GM12878 (cell line): ENCODE measurements around the gene PRKCE. TPM values are rescaled to one million over a fixed set of nuclear protein-coding genes. Genes with fewer than 3 reads are reported as not detected.

Source experiments
- ATAC-seq: fragments of 200-7000 bp; cut with Tn5 transposase; 3 replicates; pipeline ENCODE4 v1.9.1; 2020; ENCODE audit warnings: mild to moderate bottlenecking, moderate library complexity
- BruUV-seq: library from RNA; stranded (reverse); fragments of 400-500 nt; replicated peaks from 2 replicates; lab custom pipeline; 2021; lab: Mats Ljungman, UMichigan
- CTCF ChIA-PET: fragments of 300-600 bp; sonication (Branson Sonifier 250); formaldehyde crosslinking; extraction: SDS; loops from one replicate; lab custom pipeline; 2021; ENCODE audit warnings: inconsistent platforms; lab: Yijun Ruan, JAX
- POLR2A ChIA-PET: fragments of 350-600 bp; formaldehyde crosslinking; extraction: SDS; loops from one replicate; lab custom pipeline; 2021; ENCODE audit warnings: inconsistent platforms; lab: Charles Lee
- RAD21 ChIA-PET: fragments of 300-600 bp; sonication (Branson Sonifier 250); formaldehyde crosslinking; loops from one replicate; lab custom pipeline; 2023; ENCODE audit warnings: antibody characterized with exemption; ENCODE audit not compliant: unreplicated experiment; lab: Charles Lee
- SMC1A ChIA-PET: fragments of 300-600 bp; sonication (Branson Sonifier 250); formaldehyde crosslinking; loops from one replicate; lab custom pipeline; 2023; ENCODE audit not compliant: unreplicated experiment, uncharacterized antibody; lab: Charles Lee
- DNase-seq: peaks from one replicate; pipeline ENCODE4 v3.0.0-alpha.2; 2011; ENCODE audit warnings: low read depth, low spot score
- FAIRE-seq: peaks from 3 replicates; lab custom pipeline; 2011; peaks lifted over from hg19 to GRCh38; lab: Jason Lieb, UNC
- H2AFZ ChIP-seq: 2 replicates; pipeline ENCODE4 v1.6.0; 2011; ENCODE audit warnings: low read depth, low read length, control low read depth; ENCODE audit not compliant: control insufficient read depth
- H3K27ac ChIP-seq: 2 replicates; pipeline ENCODE4 v1.5.1; 2011; ENCODE audit warnings: control low read depth; ENCODE audit not compliant: control insufficient read depth, insufficient read depth
- H3K27me3 ChIP-seq, 2 experiments: replicated peaks in 1 of 2; 2 replicates each; pipeline versions ENCODE4 v1.6.0 to v1.6.1; 2011; ENCODE audit warnings: low read length in 1 of 2; ENCODE audit not compliant: control insufficient read depth in 2 of 2, insufficient read depth in 2 of 2
- H3K36me3 ChIP-seq, 2 experiments: 2 replicates each; pipeline ENCODE4 v1.5.1; 2011; ENCODE audit warnings: low read length in 1 of 2; ENCODE audit not compliant: control insufficient read depth in 2 of 2, insufficient read depth in 2 of 2
- H3K4me1 ChIP-seq: 2 replicates; pipeline ENCODE4 v1.6.1; 2011; ENCODE audit warnings: mild to moderate bottlenecking, low read length, moderate library complexity, mixed read lengths; ENCODE audit not compliant: control insufficient read depth, insufficient read depth
- H3K4me2 ChIP-seq: 2 replicates; pipeline ENCODE4 v1.6.0; 2011; ENCODE audit warnings: control low read depth; ENCODE audit not compliant: control insufficient read depth, insufficient read depth
- H3K4me3 ChIP-seq: fragments of 200-600 bp; sonication (generic); 2 replicates; pipeline ENCODE4 v1.5.1; 2016
- H3K79me2 ChIP-seq: 2 replicates; pipeline ENCODE4 v1.6.0; 2011; ENCODE audit warnings: low read length; ENCODE audit not compliant: control insufficient read depth, insufficient read depth
- H3K9ac ChIP-seq: 2 replicates; pipeline ENCODE4 v1.8.0; 2011; ENCODE audit warnings: low read length, control low read depth, mixed read lengths; ENCODE audit not compliant: control insufficient read depth, insufficient read depth
- H3K9me3 ChIP-seq: replicated peaks from 3 replicates; pipeline ENCODE4 v1.5.1; 2011; ENCODE audit warnings: mild to moderate bottlenecking, low read length; ENCODE audit not compliant: control insufficient read depth, insufficient read depth
- H4K20me1 ChIP-seq: 2 replicates; pipeline ENCODE4 v1.6.0; 2011; ENCODE audit not compliant: control insufficient read depth, insufficient read depth
- BHLHE40 ChIP-seq, 2 experiments: fragments of 450-650 bp in 1 of 2; IDR thresholded peaks; 2 replicates each; pipeline ENCODE4 v1.6.1; 2011 to 2017; ENCODE audit warnings: low read depth in 2 of 2, borderline replicate concordance in 1 of 2, improper control_type of control experiment in 1 of 2, low read length in 1 of 2, mild to moderate bottlenecking in 1 of 2
- CBX3 ChIP-seq: fragments of 200-600 bp; sonication (generic); IDR thresholded peaks from 2 replicates; pipeline ENCODE4 v1.6.1; 2016; ENCODE audit warnings: low read depth, borderline replicate concordance
- KLF5 ChIP-seq: fragments of 450-650 bp; IDR thresholded peaks from 2 replicates; pipeline ENCODE4 v1.6.1; 2014; ENCODE audit warnings: mild to moderate bottlenecking; ENCODE audit not compliant: partially characterized antibody
- LARP7 ChIP-seq: fragments of 450-650 bp; IDR thresholded peaks from 2 replicates; pipeline ENCODE4 v1.6.1; 2017; ENCODE audit warnings: mild to moderate bottlenecking
- NBN ChIP-seq: fragments of 450-650 bp; IDR thresholded peaks from 2 replicates; pipeline ENCODE4 v1.6.1; 2016
- PAX5 ChIP-seq: IDR thresholded peaks from 2 replicates; pipeline ENCODE4 v1.6.1; 2011; ENCODE audit warnings: low read depth, low read length, borderline replicate concordance
- SUPT20H ChIP-seq: IDR thresholded peaks from 2 replicates; pipeline ENCODE4 v1.6.1; 2011; ENCODE audit warnings: low read depth, mild to moderate bottlenecking, low read length, moderate library complexity, borderline replicate concordance; ENCODE audit not compliant: control insufficient read depth
- WGBS: methylation state at CpG from one replicate; pipeline ENCODE4 v1.1.6; 2016; ENCODE audit warnings: low lambda C conversion rate; ENCODE audit not compliant: insufficient replicate concordance, insufficient coverage; ENCODE audit errors: missing lambda C conversion rate; 5-methylcytosine and 5-hydroxymethylcytosine counted together
- in situ Hi-C: fragments of 300-500 bp; cut with MboI; formaldehyde crosslinking; loops from 9 replicates; pipeline ENCODE4 v1.14.3; 2018; ENCODE audit warnings: mixed read lengths
- intact Hi-C: fragments of 100-400 bp; cut with micrococcal nuclease; formaldehyde crosslinking; loops from one replicate; pipeline ENCODE4 v1.14.2; 2022; ENCODE audit not compliant: unreplicated experiment
- polyA plus RNA-seq, 11 experiments: library from polyadenylated mRNA; depleted of rRNA in 4 of 11; unstranded in 6 of 11; stranded (reverse) in 5 of 11; fragments of >200 nt; fragmentation: Nextera tagmentation in 4 of 11; fragmentation: Illumina TruSeq in 1 of 11; extraction: Ambion mirVana in 4 of 11; extraction: Trizol in 1 of 11; gene quantifications; 1 replicate in 1 of 11; 2 replicates in 10 of 11; pipeline versions ENCODE4 v1.2.1 to v1.2.3, GENCODE V29; 2011 to 2016; ENCODE audit warnings: inconsistent platforms in 2 of 11, missing spikeins in 2 of 11, low read depth in 1 of 11
- total RNA-seq, 4 experiments: library from RNA; depleted of rRNA in 3 of 4; stranded (reverse); fragments of >200 nt in 3 of 4; fragmentation: Illumina TruSeq in 1 of 4; extraction: Trizol in 1 of 4; gene quantifications; 2 replicates each; pipeline versions ENCODE4 v1.2.1 to v1.2.3, GENCODE V29; 2013 to 2021
- TF ChIP-seq, protein P1 (sequence below), 3 experiments: IDR thresholded peaks in 2 of 3; conservative IDR thresholded peaks in 1 of 3; 2 replicates each; pipeline ENCODE4 v1.5.1; 2011; ENCODE audit warnings: low read depth in 3 of 3, low read length in 3 of 3, mild to moderate bottlenecking in 3 of 3, control low read depth in 2 of 3, moderate library complexity in 2 of 3, inconsistent platforms in 1 of 3, mixed read lengths in 1 of 3; ENCODE audit not compliant: control insufficient read depth in 2 of 3, insufficient read depth in 1 of 3; ENCODE audit errors: extremely low read depth in 1 of 3
- TF ChIP-seq, protein P2 (sequence below): fragments of 450-650 bp; IDR thresholded peaks from 2 replicates; pipeline ENCODE4 v1.6.1; 2018; ENCODE audit warnings: mild to moderate bottlenecking, low read depth, moderate library complexity; ENCODE audit not compliant: partially characterized antibody
- TF ChIP-seq, protein P3 (sequence below): IDR thresholded peaks from 2 replicates; pipeline ENCODE4 v1.6.1; 2012; ENCODE audit warnings: low read depth, low read length, improper control_type of control experiment
- TF ChIP-seq, protein P4 (sequence below): IDR thresholded peaks from 2 replicates; pipeline ENCODE4 v1.6.1; 2012; ENCODE audit warnings: mild to moderate bottlenecking, low read depth, low read length
- TF ChIP-seq, protein P5 (sequence below): IDR thresholded peaks from 2 replicates; pipeline ENCODE4 v1.6.1; 2011; ENCODE audit warnings: low read depth, low read length, improper control_type of control experiment, borderline replicate concordance

The PRKCE gene
- total and polyA plus RNA-seq, 10 of the 15 experiments (the other 5 are each of a cell fraction or from before 2014, with no cell fraction given): 2.6 to 28.2 (median 11.3) TPM

DNA sequence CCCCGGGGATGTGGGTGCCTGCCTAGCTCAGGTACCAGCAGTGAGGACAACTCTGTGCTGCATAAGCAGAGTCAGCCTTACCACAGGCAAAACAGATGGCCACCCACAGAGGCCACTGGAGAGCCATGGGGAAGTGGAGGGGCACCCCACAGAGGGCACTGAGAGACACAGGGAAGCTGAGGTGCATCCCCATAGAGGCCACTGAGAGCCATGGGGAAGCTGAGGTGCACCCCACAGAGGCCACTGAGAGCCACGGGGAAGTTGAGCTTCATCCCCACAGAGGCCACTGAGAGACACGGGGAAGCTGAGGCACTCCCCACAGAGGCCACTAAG lies 511.6 kb downstream of the PRKCE start:
- FAIRE-seq: no peak
- Histone ChIP-seq H3K27me3 (no peaks in the 10 kb centered on the region), H2AFZ (no peak overlapping the region), H4K20me1 (no peaks in the 10 kb centered on the region), H3K36me3 (peaks cover 3 to 9% of the 10 kb centered on the region in 2 experiments; a peak in 3 of 4 replicates), H3K79me2 (no peaks in the 10 kb centered on the region), H3K9ac (no peak overlapping the region), H3K27ac (no peak overlapping the region), H3K4me2 (no peak overlapping the region), H3K9me3 (no peaks in the 10 kb centered on the region), H3K4me3 (no peak overlapping the region), H3K4me1 (no peaks in the 10 kb centered on the region)
- no TSS peak for BruUV-seq
- peak; percentile 58; the same call in 2 of the 3 replicates for ATAC-seq
- ChIA-PET CTCF (interaction anchor here (0.7 to 2.0 kb wide), 6 partner anchors 17 to 203 kb away, joined by 3 to 5 read pairs (median 4); no protein-coding TSS in a partner anchor), POLR2A (interaction anchor here (0.5 to 0.6 kb wide), 2 partner anchors 123 to 1937 kb away, joined by 3 to 4 read pairs; no protein-coding TSS in a partner anchor), SMC1A (interaction anchor here (1.3 to 1.7 kb wide), 4 partner anchors 17 to 201 kb away, joined by 3 to 4 read pairs (median 4); no protein-coding TSS in a partner anchor), RAD21 (interaction anchor here (2.6 kb wide), 1 partner anchor 83 kb away, joined by 7 read pairs; no protein-coding TSS in a partner anchor)
- WGBS: 18% methylated on average over 3 of the region's 3 CpGs
- in situ Hi-C loops: no loop called here
- DNase-seq: no peak
- intact Hi-C loops: no loop called here
- TF ChIP-seq KLF5 (no peak), LARP7 (0 out of 2 replicates have a peak, but pooled peaks have one; percentile 19), NBN (no peak), BHLHE40 (IDR thresholded peaks at IDR 0.05; ENCODE audit: borderline replicate concordance in 1 of 2, low read depth in 2 of 2, low read length in 1 of 2) (no peak), PAX5 (0 out of 2 replicates have a peak, but pooled peaks have one; percentile 27), CBX3 (no peak), SUPT20H (no peak)
- TF ChIP-seq, protein P1, sequence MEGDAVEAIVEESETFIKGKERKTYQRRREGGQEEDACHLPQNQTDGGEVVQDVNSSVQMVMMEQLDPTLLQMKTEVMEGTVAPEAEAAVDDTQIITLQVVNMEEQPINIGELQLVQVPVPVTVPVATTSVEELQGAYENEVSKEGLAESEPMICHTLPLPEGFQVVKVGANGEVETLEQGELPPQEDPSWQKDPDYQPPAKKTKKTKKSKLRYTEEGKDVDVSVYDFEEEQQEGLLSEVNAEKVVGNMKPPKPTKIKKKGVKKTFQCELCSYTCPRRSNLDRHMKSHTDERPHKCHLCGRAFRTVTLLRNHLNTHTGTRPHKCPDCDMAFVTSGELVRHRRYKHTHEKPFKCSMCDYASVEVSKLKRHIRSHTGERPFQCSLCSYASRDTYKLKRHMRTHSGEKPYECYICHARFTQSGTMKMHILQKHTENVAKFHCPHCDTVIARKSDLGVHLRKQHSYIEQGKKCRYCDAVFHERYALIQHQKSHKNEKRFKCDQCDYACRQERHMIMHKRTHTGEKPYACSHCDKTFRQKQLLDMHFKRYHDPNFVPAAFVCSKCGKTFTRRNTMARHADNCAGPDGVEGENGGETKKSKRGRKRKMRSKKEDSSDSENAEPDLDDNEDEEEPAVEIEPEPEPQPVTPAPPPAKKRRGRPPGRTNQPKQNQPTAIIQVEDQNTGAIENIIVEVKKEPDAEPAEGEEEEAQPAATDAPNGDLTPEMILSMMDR (IDR thresholded peaks at IDR 0.05 in 2 of 3, conservative IDR thresholded peaks at IDR 0.05 in 1 of 3; ENCODE audit: control insufficient read depth in 2 of 3, extremely low read depth in 1 of 3, insufficient read depth in 1 of 3, low read depth in 3 of 3, low read length in 3 of 3): peak in 2 of 3 experiments; percentile 17 to 23; a peak in 2 of 6 replicates
- TF ChIP-seq, protein P2, sequence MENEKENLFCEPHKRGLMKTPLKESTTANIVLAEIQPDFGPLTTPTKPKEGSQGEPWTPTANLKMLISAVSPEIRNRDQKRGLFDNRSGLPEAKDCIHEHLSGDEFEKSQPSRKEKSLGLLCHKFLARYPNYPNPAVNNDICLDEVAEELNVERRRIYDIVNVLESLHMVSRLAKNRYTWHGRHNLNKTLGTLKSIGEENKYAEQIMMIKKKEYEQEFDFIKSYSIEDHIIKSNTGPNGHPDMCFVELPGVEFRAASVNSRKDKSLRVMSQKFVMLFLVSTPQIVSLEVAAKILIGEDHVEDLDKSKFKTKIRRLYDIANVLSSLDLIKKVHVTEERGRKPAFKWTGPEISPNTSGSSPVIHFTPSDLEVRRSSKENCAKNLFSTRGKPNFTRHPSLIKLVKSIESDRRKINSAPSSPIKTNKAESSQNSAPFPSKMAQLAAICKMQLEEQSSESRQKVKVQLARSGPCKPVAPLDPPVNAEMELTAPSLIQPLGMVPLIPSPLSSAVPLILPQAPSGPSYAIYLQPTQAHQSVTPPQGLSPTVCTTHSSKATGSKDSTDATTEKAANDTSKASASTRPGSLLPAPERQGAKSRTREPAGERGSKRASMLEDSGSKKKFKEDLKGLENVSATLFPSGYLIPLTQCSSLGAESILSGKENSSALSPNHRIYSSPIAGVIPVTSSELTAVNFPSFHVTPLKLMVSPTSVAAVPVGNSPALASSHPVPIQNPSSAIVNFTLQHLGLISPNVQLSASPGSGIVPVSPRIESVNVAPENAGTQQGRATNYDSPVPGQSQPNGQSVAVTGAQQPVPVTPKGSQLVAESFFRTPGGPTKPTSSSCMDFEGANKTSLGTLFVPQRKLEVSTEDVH: no peak
- TF ChIP-seq, protein P3, sequence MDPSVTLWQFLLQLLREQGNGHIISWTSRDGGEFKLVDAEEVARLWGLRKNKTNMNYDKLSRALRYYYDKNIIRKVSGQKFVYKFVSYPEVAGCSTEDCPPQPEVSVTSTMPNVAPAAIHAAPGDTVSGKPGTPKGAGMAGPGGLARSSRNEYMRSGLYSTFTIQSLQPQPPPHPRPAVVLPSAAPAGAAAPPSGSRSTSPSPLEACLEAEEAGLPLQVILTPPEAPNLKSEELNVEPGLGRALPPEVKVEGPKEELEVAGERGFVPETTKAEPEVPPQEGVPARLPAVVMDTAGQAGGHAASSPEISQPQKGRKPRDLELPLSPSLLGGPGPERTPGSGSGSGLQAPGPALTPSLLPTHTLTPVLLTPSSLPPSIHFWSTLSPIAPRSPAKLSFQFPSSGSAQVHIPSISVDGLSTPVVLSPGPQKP: no peak
- TF ChIP-seq, protein P4, sequence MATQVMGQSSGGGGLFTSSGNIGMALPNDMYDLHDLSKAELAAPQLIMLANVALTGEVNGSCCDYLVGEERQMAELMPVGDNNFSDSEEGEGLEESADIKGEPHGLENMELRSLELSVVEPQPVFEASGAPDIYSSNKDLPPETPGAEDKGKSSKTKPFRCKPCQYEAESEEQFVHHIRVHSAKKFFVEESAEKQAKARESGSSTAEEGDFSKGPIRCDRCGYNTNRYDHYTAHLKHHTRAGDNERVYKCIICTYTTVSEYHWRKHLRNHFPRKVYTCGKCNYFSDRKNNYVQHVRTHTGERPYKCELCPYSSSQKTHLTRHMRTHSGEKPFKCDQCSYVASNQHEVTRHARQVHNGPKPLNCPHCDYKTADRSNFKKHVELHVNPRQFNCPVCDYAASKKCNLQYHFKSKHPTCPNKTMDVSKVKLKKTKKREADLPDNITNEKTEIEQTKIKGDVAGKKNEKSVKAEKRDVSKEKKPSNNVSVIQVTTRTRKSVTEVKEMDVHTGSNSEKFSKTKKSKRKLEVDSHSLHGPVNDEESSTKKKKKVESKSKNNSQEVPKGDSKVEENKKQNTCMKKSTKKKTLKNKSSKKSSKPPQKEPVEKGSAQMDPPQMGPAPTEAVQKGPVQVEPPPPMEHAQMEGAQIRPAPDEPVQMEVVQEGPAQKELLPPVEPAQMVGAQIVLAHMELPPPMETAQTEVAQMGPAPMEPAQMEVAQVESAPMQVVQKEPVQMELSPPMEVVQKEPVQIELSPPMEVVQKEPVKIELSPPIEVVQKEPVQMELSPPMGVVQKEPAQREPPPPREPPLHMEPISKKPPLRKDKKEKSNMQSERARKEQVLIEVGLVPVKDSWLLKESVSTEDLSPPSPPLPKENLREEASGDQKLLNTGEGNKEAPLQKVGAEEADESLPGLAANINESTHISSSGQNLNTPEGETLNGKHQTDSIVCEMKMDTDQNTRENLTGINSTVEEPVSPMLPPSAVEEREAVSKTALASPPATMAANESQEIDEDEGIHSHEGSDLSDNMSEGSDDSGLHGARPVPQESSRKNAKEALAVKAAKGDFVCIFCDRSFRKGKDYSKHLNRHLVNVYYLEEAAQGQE: no peak
- TF ChIP-seq, protein P5, sequence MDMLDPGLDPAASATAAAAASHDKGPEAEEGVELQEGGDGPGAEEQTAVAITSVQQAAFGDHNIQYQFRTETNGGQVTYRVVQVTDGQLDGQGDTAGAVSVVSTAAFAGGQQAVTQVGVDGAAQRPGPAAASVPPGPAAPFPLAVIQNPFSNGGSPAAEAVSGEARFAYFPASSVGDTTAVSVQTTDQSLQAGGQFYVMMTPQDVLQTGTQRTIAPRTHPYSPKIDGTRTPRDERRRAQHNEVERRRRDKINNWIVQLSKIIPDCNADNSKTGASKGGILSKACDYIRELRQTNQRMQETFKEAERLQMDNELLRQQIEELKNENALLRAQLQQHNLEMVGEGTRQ: no peak
